GM18526 (cell line): ENCODE measurements around the gene DQX1.

Experiments used
- POLR2A ChIP-seq: IDR thresholded peaks from 3 replicates; pipeline ENCODE4 v1.6.1; 2011; ENCODE audit not compliant: insufficient read length; ENCODE audit errors: extremely low read depth

DQX1 gene

GRCh38 chr2:74499940-74500577, 26.0 kb downstream of the DQX1 start:
- no peak for TF ChIP-seq POLR2A

GRCh38 chr2:74499267-74499939, 26.6 kb downstream of the DQX1 start, which contains the start of gene LBX2:
LBX2 (minus strand) TSS chr2:74499603; CDS start chr2:74499537, 66 bp downstream.
- TF ChIP-seq POLR2A, result no peak

DNA sequence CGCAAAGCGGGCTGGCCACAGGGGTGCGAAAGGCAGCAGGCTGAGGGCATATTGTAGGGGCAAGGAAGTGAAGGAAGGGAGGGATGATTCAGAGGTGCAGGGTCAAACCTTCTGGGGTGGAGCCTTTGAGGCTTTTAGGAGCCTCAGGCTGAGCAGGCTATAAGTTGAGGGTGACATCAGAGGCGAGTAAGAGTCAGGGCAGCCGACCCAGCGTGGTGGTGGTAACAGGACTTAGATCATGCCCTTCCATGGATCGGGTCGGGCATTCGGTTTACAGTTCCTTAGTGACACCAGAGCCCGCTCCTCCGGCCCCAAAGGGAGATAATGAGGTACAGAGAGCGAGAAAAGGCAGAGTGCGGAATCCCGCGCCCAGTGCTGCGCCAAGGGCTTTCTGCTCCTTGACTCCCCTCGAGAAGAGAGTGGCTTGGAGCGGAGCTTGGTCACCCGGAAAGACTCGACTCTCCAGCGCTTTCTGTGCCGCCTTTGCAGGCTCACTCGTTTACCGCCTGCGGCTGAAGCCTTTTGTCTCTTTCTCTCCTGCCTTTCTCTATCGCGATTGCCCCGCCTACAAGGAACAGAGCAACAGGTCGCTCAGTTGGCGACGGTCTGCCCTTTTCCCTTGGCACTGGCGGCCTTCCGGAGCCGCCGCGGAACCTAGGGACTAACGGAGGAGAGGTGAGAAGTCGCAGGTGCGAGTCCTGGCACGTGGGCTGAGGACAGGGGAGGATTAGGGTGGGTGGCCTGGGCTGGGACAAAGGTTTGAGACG, 27.3 kb downstream of the DQX1 start:
- TF ChIP-seq POLR2A, result no peak

GRCh38 chr2:74497777-74498499, 28.1 kb downstream of the DQX1 start:
- TF ChIP-seq POLR2A, result peak; percentile 38

DNA sequence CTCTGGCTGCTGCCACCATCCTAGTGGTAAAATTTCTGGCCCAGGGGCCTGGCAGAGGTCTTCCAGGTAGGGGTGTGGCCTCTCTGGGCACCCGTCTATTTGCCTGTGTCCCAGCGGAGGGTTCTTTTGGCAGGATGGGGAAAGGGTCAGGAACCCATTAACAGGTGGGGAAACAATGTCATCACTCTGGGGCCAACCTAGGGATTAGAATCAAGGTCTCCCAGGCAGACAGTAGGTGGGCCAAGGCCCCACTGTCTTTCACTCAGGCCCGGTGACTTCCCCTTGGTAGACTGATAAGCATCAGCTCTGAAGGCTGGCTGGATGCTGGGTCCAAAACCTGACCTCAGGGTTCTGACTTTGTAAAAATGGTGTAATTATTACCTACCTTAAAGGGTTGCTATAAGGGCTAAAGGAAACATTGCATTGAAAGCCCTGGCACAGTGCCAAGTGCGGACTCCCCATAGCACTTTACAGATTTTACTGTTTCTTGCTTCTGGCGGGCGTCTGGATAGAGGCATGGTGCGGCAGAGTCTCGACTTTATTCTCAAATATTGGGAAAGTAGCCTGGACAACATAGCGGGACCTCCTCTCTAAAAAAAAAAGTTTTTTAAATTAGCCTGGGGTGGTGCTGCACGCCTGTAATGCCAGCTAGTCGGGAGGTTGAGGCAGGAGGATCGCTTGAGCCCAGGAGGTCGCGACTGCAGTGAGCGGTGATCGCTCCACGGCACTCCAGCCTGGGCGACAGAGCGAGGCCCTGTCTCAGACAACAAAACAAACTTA, 28.8 kb downstream of the DQX1 start:
- TF ChIP-seq POLR2A, result no peak

DNA sequence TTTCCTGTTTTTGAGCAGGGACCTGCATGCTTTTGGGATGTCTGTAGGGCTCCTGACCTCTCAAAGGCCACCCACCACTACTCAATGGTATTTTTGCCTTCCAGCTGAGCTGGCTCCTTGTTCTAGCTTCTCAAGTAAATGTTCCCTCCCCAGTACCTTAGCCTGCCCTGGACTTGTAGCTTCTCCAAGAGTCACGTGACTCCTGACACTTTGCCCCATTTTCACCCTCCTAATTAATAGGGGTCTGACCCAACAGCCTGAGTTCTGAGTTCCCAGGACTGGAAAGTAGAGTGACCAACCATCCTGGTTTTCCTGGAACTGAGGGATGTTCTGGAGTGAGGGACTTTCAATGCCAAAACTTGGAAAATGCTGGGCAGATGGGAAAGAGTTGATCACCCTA, 30.6 kb downstream of the DQX1 start:
- TF ChIP-seq POLR2A, result no peak

DNA sequence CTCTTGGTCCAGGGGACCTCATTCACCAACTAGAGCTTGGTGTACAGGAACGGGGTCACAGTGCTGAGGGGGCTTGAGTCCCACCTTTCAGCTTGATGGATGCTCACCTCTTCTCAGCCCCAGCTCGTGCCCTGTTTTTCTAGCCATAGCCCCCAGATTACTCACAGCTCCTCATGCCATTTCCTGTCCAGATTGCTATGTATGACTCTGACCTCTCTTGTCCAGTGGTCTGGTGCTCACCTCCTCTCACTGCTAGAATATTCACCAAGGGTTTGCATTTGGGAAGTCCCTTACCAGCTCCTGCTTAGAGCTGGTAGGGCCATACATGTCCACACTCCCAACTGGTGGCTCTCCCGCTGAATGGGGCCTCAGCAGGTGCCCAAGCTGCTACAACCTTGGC, 32.5 kb downstream of the DQX1 start:
- TF ChIP-seq POLR2A, result no peak

DNA sequence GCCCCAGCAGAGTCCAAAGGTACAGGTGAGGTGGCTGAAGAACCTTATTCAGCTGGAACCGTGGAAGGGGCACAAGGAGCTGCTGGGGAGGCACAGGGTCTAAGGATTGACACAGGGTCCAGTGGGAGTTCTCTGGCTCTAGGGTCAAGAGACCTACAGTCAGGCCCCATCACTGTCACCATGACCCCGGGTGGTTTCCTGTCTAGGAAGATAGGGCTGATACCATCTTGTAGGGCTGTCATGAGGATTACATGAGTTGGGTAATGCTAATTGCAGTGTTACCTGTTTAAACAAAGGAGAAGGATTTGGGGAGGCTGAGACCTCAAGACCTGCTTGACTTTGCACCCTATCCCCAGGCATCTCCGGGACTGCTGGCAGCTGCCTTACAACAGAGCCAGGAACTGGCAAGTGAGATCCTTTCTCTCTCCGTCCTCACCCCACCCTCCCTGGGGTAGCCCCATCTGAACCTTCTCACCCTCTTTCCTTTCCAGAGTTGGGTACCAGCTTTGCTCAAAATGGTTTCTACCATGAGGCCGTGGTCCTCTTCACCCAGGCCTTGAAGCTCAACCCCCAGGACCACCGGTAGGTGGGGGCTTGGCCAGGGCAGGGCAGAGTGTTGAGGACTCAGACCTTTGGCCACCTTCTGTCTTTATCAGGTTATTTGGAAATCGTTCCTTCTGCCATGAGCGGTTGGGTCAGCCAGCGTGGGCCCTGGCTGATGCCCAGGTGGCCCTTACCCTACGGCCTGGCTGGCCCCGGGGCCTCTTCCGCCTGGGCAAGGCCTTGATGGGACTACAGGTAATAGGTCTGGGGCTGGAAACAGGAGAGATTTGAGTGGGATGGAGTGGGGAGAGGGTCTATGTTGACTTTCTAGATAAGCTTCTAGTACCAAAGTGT, 34.1 kb downstream of the DQX1 start:
- TF ChIP-seq POLR2A, result no peak

- TF ChIP-seq POLR2A, result no peak
Observed at GRCh38 chr2:74489906-74490305, 36.1 kb downstream of the DQX1 start.

DNA sequence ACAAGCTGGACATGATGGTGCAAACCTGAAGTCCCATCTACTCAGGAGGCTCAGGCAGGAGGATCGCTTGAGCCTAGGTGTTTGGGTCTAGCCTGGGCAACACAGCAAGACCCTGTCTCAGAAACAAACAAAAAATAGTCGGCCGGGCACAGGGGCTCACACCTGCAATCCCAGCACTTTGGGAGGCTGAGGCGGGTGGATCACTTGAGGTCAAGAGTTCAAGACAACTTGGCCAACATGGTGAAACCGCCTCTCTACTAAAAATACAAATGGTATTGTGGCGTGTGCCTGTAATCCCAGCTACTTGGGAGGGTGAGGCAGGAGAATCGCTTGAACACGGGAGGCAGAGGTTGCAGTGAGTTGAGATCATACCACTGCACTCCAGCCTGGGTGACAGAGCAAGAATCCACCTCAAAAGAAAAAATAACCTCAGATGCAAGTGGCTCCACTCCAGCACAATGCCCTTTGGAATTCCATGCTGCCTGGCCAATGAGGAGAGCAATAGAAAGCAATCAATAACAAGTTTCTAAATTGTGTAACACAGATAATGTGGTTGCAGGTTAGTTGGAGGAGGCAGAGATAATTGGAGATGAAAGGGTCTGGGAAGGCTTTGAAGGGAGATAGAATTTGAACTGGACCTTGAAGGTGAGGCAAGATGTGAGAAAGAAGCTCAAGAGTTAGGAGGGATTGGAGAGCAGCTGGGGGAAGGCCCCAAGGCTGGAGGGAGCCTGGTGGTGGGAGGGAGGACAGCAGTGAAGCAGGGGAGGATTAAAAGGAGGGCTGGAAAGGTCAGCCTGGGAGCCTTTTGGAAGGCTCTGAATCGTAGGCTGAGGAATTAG, 37.2 kb downstream of the DQX1 start:
- no peak for TF ChIP-seq POLR2A

DNA sequence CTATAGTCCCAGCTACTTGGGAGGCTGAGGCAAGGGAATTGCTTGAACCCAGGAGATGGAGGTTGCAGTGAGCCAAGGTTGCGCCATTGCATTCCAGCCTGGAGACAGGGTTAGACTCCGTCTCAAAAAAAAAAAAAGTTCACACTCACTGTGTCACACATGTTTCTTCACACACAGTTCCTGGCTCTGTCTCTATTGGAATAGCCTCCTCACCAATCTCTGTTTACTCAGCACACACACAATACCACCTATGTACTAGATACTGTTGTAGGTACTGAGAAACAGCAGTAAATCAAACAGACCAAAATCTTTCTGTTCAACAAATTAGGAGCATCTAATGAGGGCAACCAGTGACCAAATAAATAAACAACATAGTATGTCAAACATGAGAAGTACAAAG, 39.9 kb downstream of the DQX1 start:
- no peak for TF ChIP-seq POLR2A

DNA sequence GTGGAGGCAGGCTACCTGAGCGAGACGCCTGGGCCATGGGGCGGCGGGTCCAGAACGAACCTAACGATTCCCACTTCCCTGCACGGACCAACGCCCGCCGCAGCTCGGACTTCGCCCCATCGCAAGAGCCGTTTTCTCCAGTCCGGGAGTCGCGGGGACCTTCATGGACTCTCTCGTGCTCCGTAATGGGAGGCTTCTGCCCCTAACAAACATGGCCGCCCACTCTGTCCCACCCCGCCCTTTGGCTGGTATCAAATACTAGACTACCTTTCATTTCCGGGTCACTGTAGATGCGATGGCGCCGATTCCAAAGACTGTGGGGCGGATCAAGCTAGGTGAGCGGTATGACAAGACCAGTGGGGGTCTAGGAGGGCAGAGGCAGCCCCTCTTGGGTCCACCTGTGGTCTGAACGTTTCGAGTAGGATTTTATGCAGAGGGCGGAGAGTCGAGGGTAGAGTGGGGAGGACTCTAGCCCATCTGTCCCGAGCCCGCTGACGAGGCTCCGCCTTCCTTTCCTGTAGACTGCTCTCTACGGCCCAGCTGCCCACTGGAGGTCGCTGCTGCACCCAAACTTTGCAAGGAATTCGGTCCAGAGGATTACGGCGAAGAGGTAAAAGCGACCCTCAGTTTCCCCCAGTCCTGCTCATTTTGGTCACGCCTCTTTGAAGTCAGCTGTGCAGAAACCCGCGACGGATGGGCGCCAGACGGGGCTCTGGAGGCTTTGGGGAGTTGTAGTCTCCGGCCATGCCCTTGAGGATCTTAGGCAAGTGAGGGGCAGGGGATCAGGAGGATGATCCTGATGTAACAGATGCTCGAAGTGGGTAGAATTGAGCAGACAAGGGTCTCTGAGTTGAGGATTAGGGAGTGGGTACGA, 43.0 kb downstream of the DQX1 start, which contains the start of the genes CCDC142 and TTC31:
Gene CCDC142 (minus strand): TSS at position 198 of the 874 bp plus-strand sequence. CDS start 161 bp downstream, at position 37.
Gene TTC31 (plus strand): TSS at position 281 of the 874 bp plus-strand sequence. CDS start 15 bp downstream, at position 296.
- TF ChIP-seq POLR2A, result peak; percentile 79
